ENCODE results near the gene TNFRSF8. TPM values are rescaled to one million over a fixed set of nuclear protein-coding genes. Genes with fewer than 3 reads are reported as not detected.

TNFRSF8 gene
- total RNA-seq, 1 experiment from 2014 or later, result not detected

DNA sequence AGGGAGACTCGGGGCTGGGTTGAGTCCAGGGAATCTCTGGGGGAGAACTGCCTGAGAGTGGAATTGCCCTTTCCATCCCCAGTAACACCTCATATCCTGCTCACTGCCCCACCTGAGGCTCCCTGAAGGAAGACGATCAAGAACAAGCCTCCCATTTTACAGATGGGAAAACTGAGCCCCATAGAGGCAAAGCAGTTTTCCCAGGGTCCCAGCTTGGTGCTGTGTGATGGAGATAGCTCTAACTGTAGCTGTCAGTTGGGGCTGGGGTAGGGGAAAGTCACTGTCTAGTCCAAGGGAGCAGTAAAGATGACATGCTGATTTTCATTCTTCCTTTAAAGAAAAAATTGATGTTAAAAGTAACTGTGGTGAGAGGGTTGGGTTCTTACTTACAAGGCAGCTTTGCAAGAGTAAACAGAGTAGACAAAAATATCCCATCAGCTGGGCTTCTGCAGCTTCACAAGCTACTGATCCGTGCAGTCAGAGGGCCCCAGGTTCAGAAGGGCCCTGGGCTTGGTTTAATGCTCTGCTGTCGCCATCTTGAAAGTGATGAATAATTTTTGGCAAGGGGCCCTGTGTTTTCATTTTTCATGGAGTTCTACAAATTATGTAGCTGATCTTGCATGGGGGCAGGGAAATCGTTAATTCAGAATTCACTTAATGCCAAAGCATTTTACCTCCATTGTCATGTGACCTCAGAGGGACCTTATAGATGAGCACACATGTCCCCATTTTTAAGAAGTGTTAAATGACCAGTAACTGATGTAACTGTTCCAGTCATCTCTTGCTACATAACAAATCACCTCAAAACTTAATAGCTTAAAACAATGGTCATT lies 86.1 kb downstream of the TNFRSF8 start:
- Histone ChIP-seq H3K36me3 (ENCODE audit: low read depth, low read length) (no peaks in the 10 kb centered on the region), H3K27me3 (ENCODE audit: low read length) (no peaks in the 10 kb centered on the region), H3K9ac (ENCODE audit: low read length) (no peak overlapping the region), H3F3A (ENCODE audit: low read length, unreplicated experiment) (no peaks in the 10 kb centered on the region), H3K27ac (ENCODE audit: low read length) (no peak overlapping the region), H2AFZ (ENCODE audit: low read length) (no peak overlapping the region), H3K4me2 (ENCODE audit: low read length) (no peak overlapping the region), H3K4me1 (ENCODE audit: insufficient read depth, low read length) (peaks cover 21% of the 10 kb centered on the region), H3K9me3 (ENCODE audit: low read length) (no peaks in the 10 kb centered on the region), H3K9me2 (replicated peaks; ENCODE audit: low read length) (no peaks in the 10 kb centered on the region), H3K79me2 (ENCODE audit: low read length) (no peaks in the 10 kb centered on the region), H3K4me3 (ENCODE audit: low read length) (no peak overlapping the region), H4K20me1 (ENCODE audit: low read length) (no peaks in the 10 kb centered on the region)
- no peak for DNase-seq
- no peak for TF ChIP-seq EZH2 (IDR thresholded peaks at IDR 0.05; ENCODE audit: low read length, unreplicated experiment)
- no peak for TF ChIP-seq EZH2phosphoT487 (IDR thresholded peaks at IDR 0.05; ENCODE audit: borderline replicate concordance, low read length)
- TF ChIP-seq CTCF (conservative IDR thresholded peaks at IDR 0.05; ENCODE audit: low read depth, low read length), result no peak
- POLR2A ChIA-PET (ENCODE audit: unreplicated experiment), result no interaction called here
- CTCF ChIA-PET, result no interaction called here
- intact Hi-C loops (cut with micrococcal nuclease), result no loop called here
- BruUV-seq (replicated peaks), result no TSS peak
- no peak for ATAC-seq

DNA sequence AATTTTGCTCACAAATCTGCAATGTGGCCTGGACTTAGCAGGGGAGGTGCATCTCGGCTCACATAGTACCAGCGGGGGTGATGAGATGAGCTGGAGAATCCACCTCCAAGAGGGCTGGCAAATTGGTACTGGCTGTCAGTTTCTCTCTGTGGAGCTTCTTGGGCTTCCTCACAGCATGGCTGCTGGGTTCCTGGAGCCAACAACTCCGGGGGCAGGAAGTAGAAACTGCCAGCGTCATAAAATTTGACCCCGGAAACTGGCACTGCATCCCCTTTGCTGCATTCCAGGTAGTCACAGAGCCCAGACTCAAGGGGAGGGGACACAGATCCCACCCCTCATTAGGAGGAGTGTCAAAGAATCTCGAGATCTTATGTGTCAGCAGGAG lies 86.7 kb downstream of the TNFRSF8 start:
- Histone ChIP-seq H2AFZ (ENCODE audit: low read length) (no peak overlapping the region), H3K79me2 (ENCODE audit: low read length) (no peaks in the 10 kb centered on the region), H3K4me3 (ENCODE audit: low read length) (no peak overlapping the region), H3K36me3 (ENCODE audit: low read depth, low read length) (no peaks in the 10 kb centered on the region), H3K27ac (ENCODE audit: low read length) (no peak overlapping the region), H3K9ac (ENCODE audit: low read length) (no peak overlapping the region), H4K20me1 (ENCODE audit: low read length) (no peaks in the 10 kb centered on the region), H3K9me3 (ENCODE audit: low read length) (no peaks in the 10 kb centered on the region), H3K4me2 (ENCODE audit: low read length) (no peak overlapping the region), H3K27me3 (ENCODE audit: low read length) (no peaks in the 10 kb centered on the region), H3F3A (ENCODE audit: low read length, unreplicated experiment) (no peaks in the 10 kb centered on the region), H3K9me2 (replicated peaks; ENCODE audit: low read length) (no peaks in the 10 kb centered on the region), H3K4me1 (ENCODE audit: insufficient read depth, low read length) (peaks cover 19% of the 10 kb centered on the region)
- ATAC-seq (no peak), DNase-seq (no peak)
- intact Hi-C loops (cut with micrococcal nuclease), result no loop called here
- ChIA-PET CTCF (no interaction called here), POLR2A (ENCODE audit: unreplicated experiment) (no interaction called here)
- BruUV-seq (replicated peaks), result no TSS peak
- TF ChIP-seq EZH2phosphoT487 (IDR thresholded peaks at IDR 0.05; ENCODE audit: borderline replicate concordance, low read length) (no peak), EZH2 (IDR thresholded peaks at IDR 0.05; ENCODE audit: low read length, unreplicated experiment) (no peak), CTCF (conservative IDR thresholded peaks at IDR 0.05; ENCODE audit: low read depth, low read length) (no peak)

- DNase-seq (no peak), ATAC-seq (no peak)
- no TSS peak for BruUV-seq (replicated peaks)
- POLR2A ChIA-PET (ENCODE audit: unreplicated experiment), result no interaction called here
- Histone ChIP-seq H3K9me2 (replicated peaks; ENCODE audit: low read length) (no peaks in the 10 kb centered on the region), H3K4me2 (ENCODE audit: low read length) (no peak overlapping the region), H3K36me3 (ENCODE audit: low read depth, low read length) (no peaks in the 10 kb centered on the region), H3K9me3 (ENCODE audit: low read length) (no peaks in the 10 kb centered on the region), H3K27me3 (ENCODE audit: low read length) (no peaks in the 10 kb centered on the region), H2AFZ (ENCODE audit: low read length) (no peak overlapping the region), H3K4me3 (ENCODE audit: low read length) (no peak overlapping the region), H3K27ac (ENCODE audit: low read length) (no peak overlapping the region), H3K9ac (ENCODE audit: low read length) (no peak overlapping the region), H3F3A (ENCODE audit: low read length, unreplicated experiment) (no peaks in the 10 kb centered on the region), H3K79me2 (ENCODE audit: low read length) (no peaks in the 10 kb centered on the region), H4K20me1 (ENCODE audit: low read length) (no peaks in the 10 kb centered on the region), H3K4me1 (ENCODE audit: insufficient read depth, low read length) (peaks cover 19% of the 10 kb centered on the region)
- CTCF ChIA-PET, result no interaction called here
- TF ChIP-seq EZH2phosphoT487 (IDR thresholded peaks at IDR 0.05; ENCODE audit: borderline replicate concordance, low read length), result no peak
- TF ChIP-seq CTCF (conservative IDR thresholded peaks at IDR 0.05; ENCODE audit: low read depth, low read length), result no peak
- TF ChIP-seq EZH2 (IDR thresholded peaks at IDR 0.05; ENCODE audit: low read length, unreplicated experiment), result no peak
- intact Hi-C loops (cut with micrococcal nuclease), result no loop called here
These were observed 87.5 kb downstream of the TNFRSF8 start for GRCh38 chr1:12150456-12151200.
